Posterior cingulate gyrus (tissue), 11 donors: ENCODE data around the gene BTBD1.
"Not testable (repeated sequence)": the region's sequence is repeated elsewhere in the genome, so short reads cannot be mapped to it uniquely, and the experiment has no call there.

Experiments
- DNase-seq, 10 donors: peaks; one replicate each; pipeline versions ENCODE4 v3.0.0 to v3.0.0-alpha.2; 2020 to 2021; ENCODE audit warnings: mixed read lengths in 3 of 10
- intact Hi-C: fragments of 100-400 bp; cut with DNase I; formaldehyde crosslinking; loops from one replicate; pipeline ENCODE4 v1.15.1; 2023

Gene BTBD1

DNA sequence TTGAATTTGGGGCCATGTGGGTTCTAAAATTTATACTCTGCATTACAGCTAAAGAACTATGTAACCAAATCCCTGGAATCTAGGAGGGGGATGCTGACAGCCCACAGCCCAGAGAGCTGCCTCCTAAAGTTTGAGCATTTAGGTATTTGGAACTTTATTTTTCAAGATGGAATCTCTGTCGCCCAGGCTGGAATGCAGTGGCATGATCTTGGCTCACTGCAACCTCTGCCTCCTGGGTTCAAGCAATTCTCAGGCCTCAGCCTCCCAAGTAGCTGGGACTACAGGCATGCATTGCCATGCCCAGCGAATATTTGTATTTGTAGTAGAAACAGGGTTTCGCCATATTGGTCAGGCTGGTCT lies 66.4 kb downstream of the BTBD1 start:
- DNase-seq, result not testable (repeated sequence)
- intact Hi-C loops, result loop anchor here (10.0 kb wide), 1 partner anchor 156 kb away; no protein-coding TSS in a partner anchor

DNA sequence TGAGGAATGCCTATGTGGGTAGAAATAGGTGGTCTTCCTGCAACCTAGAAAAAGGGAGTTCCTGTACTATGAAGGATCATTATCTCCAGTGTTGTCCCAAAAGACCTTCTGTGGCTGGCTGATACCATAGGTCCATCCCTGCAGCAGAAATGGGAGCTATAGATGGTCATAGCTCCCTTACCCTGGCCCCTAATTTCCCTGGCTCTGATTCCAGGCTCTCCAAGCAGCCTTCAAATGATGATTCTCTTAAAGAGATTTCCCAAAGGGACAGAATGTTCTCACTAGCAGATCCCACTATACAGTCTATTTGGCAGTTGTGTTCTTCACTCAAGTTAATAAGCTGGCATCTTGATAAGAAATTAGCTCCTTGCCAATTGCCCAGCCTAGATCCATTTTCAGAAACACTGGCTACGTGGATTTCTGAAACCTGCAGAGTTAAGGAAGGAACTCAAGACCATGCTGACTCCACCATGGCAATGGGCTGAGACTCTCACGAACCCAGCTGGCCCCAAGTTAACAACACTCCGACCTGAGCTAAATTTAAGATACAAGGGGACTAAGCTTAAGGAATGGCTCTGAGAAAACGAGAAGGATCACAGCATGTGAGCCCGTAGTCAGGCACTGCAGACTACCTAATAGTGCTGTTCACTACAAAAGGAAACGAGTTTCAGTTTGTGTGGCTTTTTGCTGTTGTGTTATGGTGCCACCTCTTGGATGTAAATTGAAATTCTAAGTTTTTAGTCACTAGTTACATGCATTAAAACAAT lies 67.0 kb downstream of the BTBD1 start:
- no peak for DNase-seq
- intact Hi-C loops, result loop anchor here (10.0 kb wide), 1 partner anchor 155 kb away; no protein-coding TSS in a partner anchor

DNA sequence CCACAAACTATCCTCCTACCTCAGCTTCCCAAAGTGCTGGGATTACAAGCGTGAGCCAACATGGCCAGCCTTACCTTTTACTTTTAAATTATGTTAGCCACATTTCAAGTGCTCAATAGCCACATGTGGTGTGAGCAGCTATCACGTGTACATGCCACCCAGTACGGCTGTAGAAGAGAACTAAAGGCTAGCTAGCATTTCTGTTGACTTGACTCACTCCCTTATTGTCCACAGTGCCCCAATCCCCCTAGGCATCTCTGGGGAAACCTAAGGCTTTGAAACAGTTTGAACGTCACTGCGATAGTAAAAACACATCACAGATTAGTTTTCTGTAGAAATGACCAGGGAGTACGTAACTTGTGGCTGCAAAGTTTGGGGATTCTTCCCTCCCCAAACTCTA lies 67.6 kb downstream of the BTBD1 start:
- no peak for DNase-seq
- intact Hi-C loops, result no loop called here

DNA sequence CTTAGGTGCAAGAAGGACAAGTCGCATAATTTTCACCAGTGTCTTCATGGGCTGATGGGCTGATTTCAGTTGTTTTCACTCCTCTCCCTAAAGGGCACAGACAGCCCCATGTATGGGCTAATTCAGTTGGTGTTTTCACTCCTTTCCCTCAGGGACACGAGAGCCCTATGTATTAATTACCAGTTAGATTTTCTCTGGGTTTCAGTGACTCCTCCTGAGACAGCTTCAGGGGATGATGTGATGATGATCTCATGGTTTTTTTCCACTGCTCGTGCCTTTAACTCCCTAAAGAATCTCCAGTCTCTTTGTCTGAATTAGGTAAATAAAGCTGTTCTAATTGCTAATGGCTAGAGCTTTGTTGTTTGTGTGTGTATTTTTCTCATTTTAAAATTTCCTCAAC lies 71.1 kb downstream of the BTBD1 start:
- intact Hi-C loops, result no loop called here
- DNase-seq, result no peak

DNA sequence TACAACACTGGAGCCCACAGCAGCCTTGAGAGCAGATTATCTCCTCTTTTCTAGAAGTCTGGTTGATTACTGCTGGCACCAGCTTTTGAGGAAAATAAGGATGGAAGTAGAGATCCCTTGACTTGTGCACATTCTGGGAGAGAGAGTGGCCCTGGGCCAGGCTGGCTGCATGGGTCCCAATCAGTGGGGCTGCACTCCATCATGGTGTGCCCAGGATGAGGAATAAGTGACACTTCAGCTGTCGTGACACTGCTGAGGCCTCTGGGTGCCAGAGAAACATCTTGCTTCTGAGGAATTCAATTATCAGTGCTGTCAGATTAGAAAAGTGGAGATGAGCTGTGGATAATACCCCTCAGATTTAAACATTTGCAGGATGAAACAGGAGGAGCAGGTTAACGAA lies 72.0 kb downstream of the BTBD1 start:
- DNase-seq, result no peak
- intact Hi-C loops, result no loop called here

DNA sequence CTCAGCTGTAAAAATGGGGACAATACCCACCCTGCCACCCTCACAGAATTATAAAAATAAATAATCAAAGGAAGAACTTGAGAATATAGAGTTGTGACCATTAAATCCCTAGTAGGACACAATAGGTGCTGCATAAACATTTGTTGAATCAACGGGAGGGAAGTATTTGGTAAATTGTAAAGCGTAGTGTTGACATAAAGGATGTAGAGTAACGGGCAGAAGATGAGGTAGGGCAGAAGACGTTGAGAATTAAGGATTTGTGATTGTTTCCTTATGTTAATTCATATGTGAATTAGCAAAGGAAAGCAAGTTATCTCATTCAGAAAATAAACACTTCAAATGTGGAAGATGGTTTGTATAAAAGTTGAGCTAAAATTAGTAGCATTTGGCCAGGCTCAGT lies 73.9 kb downstream of the BTBD1 start:
- DNase-seq, result no peak
- intact Hi-C loops, result no loop called here

DNA sequence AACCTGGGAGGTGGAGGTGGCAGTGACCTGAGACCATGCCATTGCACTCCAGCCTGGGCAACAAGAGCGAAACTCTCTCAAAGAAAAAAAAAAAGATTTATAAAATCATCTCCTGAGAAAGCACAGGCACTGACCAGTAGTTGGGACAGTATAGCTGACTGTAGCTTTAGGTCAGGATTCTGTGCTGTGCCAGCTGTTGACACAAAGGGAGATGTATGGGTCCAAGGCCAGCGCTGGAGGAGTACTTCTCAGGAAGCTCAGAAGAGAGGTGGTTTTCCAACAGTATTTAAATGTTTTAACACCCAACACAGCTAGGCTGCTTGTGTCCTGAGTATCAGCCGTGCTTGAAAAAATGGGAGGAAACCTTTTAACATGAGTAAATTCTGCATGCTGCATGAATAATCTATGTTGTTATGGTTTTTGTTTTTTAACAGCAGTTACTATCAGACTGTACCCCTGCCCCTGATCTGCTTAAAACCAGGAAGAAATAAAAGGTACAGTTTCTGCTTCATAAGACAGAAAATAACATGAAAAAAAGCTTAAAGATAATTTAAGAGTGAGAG lies 74.5 kb downstream of the BTBD1 start:
- intact Hi-C loops, result no loop called here

DNA sequence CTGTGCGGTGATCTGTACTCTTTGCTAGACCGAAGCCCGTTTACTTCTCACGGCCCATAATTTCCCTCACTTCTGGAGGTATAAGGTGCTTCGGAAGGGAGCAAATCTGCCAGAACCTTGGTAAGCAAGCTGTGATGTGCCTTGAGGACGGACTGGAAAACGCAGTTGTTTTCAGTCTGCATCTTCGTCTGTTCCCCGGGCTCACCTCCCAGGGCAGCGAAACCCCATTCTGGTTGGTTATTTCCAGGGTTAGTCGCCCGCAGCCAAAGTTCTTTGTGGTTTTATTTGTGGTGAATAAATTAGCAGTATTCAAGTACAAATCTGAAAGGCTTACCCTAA lies 80.6 kb downstream of the BTBD1 start:
- no peak for DNase-seq
- intact Hi-C loops, result loop anchor here (5.0 kb wide), 1 partner anchor 34 kb away; the partner anchor contains the start of gene HOMER2

More for the DNA sequence above, 74.5 kb downstream of the BTBD1 start:
- no peak for DNase-seq

DNA sequence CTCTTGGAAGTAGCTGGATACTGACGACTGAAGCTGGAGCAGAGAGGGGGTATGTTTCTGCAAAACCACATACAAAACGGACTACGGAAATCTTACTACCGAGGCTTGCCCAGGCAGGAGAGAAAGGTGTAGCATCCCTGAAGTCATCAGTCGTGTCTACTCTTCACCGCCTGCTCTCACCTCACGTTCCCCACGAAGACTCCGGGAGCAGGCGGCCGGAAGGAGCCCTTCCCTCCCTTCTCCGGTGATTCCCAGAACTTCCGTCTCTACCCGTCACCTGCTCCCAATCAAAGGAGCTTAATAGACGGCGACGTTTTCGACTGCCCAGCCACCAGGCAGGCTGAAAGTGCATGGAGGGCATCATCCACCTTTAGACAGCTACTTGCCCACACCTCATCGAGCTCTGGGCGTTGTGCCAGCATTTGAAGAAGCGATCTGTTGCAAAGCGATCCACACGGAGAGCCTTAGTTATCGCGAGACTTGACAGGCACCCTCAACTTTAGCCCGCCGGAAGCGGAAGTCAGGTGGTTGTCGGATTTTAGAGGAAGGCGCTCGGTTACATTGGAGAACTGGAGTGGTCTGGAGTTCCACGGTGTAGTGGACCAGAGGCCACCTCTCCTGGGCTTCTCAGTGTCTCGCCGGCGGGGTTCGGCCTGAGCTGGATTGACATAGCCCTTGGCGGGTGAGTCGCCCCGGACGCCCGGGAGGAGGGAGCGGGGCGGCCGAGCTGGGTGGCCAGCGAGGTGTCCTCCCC lies 81.2 kb downstream of the BTBD1 start, which contains the start of gene RAMAC:
Gene RAMAC, plus strand, starts transcription at position 523 of the 754 bp plus-strand sequence. CDS start 2,809 bp downstream, outside the sequence.
- peak; percentile 88 to 99 (median 96) for DNase-seq
- intact Hi-C loops, result loop anchor here (5.0 kb wide), 1 partner anchor 34 kb away; the partner anchor contains the start of gene HOMER2

DNA sequence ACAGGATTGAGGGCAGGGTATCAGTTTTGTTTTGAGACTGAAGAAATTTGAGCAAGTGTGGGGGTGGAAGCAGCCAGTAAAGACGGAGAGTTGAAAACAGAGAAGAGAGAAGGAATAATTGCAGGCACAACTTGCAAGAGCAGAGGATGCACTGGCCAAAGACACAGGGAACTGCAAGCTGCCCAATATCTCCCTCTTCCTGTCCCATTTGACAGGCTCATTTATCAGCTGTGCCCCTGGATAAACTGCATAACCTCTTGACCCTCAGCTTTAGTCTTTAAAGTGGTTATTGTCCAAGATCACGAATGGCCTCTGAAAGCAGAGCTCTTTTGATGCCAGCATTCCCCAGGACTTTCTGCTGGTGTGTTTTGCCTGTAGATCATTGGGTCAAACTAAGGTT lies 86.1 kb downstream of the BTBD1 start:
- intact Hi-C loops, result no loop called here
- no peak for DNase-seq

DNA sequence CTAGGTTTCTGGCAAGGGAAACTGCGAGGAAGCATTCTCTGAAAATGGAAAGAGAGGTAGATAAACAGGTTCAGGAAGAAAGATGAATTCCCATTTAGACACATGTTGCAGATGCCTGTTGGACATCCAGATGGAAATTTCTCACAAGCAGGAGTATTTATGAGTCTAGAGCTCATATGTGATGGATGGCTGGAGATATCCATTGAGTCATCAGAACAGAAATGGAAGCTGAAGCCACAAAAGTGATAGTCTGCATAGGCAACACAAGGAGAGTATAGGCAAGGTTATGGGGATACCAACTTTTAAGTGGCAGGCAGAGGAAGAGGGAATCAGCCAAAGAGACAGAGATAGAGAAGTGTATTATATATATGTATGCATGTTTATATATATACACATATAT lies 87.3 kb downstream of the BTBD1 start:
- no peak for DNase-seq
- intact Hi-C loops, result no loop called here

DNA sequence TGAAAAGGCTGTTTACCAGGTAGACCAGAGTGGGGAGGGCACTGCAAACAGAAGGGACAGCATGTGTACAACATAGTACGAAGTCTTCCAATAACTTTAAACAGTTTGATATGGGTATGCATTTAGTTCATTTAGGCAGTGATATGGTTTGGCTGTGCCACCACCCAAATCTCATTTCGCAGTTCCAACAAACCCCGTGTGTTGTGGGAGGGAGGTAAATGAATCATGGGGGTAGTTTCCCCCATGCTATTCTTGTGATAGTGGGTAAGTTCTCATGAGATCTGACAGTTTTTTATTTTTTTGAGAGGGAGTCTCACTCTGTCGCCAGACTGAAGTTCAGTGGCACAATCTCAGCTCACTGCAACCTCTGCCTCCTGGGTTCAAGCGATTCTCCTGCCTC lies 88.6 kb downstream of the BTBD1 start:
- intact Hi-C loops, result no loop called here
- no peak for DNase-seq

DNA sequence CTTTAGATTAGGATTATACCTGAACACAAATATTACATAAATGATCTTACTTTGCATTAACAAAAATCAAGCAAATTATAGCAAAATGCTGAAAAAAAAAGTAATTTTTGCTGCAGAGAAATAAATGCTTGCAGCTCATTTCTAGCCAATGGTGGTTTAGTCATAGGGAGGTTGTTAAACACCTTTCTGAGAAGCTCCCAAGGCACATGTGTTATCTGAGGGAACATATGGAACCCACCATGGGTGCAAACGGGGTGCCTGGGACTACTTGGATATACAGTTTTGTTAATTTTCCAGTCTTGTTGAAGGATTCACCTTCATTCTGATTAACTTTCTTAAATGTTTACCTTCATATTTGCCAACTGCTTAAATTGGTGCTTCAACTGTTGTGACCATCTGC lies 90.0 kb downstream of the BTBD1 start:
- DNase-seq, result no peak
- intact Hi-C loops, result no loop called here

DNA sequence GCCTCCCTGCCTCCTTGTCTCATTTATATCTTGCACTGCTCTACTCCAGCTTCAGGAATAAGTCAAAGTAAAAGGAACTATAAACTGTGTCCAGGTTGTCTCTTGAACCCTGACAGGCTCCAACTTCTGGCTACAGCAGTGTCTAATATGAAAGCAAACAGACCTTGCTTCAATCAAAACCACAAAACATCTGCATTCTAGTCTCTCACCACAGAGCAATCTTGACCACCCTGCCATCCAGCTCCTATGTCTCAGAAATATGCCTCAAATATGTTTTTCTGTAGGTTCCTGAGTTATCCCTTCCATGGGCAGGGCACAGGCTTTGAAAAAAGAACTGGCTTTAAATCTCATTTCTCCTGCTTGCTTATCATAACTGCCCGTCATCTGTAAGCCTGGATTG lies 94.1 kb downstream of the BTBD1 start:
- DNase-seq, result no peak
- intact Hi-C loops, result no loop called here

DNA sequence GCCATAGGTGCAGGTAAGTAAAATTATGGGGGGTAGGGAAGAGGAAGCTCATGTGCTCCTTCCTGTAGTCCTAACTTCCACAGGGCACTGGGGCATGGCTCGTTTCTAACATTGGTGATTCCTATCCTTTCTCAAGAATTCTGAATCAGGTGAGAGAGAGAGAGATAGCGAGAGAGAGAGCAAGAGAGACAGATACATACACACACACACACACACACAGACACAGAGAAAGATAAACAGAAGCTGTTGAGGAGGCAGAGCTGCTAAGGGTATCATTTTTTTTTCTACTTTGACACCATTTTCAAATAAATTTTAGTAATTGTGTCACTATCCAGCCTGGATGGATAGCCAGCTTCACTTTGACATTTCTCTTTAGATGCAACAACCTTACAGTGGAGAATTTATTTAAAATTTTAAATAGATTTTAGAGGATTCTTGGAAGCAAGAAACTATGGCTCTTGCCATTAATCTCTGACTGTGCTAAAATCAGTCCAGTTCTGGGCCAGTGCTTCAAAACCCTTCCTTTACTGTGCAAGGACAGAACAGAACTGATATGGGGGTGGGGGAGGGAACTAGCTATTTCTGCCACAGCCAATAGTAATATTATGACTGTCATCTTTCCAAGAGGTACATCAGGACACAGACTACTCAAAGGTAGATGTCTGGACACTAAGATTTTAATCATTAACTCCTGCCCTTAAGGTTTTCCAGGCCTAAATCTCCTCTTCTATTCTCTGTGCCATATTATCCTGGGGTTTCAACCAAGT lies 95.7 kb downstream of the BTBD1 start:
- DNase-seq, result no peak
- intact Hi-C loops, result no loop called here

DNA sequence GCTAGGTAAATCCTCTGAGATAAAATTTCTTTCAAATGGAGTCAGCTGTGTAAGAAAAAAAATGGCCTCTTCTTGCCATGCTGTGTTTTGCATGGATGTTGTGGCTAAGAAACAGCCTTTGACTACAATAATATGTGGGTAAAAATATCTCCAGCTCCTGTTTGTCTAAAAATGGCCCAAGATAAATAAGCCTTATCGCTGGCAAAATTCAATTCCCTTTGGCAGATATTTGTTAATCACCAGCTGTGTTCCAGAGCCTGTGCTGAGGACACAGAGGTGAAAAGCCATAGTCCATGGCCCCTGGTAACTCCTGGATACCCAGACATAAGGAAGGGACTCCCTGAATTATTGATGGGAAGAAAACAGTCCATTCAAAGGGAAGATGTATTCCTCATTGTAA lies 96.4 kb downstream of the BTBD1 start:
- DNase-seq, result no peak
- intact Hi-C loops, result no loop called here

DNA sequence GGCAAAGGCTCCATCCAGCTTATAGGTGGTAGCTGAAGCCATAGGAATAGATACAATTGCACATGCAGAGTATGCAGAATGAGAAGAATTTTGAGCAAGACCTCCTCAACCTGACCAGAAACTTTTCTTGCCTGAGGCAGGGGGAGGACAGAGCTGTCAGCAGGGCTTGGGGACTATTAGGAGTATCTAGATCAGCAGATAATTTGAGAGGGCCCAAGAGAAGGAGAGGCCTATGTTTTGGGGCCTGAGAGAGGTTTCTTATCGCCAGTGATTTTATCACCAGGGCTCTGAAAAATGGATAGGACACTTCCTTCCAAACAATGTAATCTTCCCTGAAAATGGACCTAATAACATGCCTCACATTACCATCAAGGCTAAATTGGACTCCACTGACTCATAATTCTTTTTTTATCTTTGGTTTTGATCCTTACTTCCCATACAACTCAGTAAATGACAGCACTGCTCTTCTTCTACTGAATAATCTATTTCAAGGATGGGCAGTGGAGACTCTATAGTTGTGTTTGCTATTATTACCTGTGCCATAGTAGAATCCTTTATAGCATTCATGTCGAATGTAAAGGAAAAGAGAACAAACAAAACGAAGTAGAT lies 96.9 kb downstream of the BTBD1 start:
- no peak for DNase-seq

DNA sequence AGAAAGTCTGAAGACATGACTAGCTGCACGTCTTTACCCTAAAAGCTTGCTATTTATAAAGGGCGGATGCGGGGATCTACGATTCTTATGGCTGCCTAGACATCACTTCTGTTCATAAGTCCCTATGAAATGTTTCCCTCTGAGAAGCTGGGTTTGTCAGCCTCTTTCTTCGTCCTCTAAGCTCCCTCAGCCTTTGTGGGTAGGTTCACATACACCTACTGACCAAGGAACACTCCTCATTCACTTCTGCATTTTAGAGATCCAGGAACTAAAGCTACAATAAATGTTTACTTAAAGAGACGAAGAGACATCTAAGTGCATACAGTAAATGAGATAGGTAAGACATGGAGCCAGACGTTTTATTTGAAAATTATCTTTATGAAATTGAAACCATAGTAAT lies 97.7 kb downstream of the BTBD1 start:
- intact Hi-C loops, result no loop called here

More for the DNA sequence above, 96.9 kb downstream of the BTBD1 start:
- intact Hi-C loops, result no loop called here

DNA sequence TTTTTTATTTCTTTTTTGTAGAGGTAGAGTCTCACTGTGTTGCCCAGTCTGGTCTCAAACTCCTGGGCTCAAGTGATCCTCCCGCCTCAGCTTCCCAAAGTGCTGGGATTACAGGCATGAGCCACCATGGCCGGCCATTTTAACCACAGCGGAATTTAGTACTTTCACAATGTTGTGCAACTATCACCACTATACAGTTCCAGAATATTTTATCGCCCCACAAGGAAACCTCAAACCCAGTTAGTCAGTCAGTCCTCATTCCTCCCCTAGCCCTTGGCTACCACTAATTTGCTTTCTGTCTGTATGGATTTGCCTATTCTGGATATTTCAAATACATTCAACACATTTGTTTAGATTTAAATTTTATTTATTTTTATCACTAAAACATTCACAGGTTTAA lies 99.0 kb downstream of the BTBD1 start:
- intact Hi-C loops, result no loop called here
- DNase-seq, result no peak

More for the DNA sequence above, 97.7 kb downstream of the BTBD1 start:
- DNase-seq, result no peak

DNA sequence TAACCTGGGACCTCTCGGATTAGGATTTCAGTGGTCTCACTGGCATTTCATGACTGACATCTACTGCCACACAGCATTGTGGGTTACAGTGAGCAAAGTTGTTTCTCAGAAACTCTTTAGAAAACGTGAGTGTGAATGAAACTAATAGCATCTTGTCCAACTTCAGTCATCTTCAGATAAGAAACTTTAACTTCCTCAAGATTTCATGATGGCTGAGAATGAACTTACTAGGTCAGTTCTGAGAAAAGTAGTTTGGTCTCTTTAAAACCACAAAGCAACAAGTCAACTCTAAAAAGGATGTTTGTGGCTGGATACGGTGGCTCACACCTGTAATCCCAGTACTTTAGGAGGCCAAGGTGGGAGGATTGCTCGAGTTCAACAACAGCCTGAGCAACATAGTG lies 100.4 kb downstream of the BTBD1 start:
- DNase-seq, result no peak
- intact Hi-C loops, result no loop called here
